ENCODE results near the gene DDIT3. TPM values are rescaled to one million over a fixed set of nuclear protein-coding genes. Genes with fewer than 3 reads are reported as not detected.
A peak's percentile ranks its signal among the peaks of the same experiment; 100 is the strongest.

DDIT3 gene
- total and polyA plus RNA-seq, 2 of the 13 experiments (the other 11 are each of a cell fraction or from before 2014, with no cell fraction given) = 27.5 to 48.7 TPM

DNA sequence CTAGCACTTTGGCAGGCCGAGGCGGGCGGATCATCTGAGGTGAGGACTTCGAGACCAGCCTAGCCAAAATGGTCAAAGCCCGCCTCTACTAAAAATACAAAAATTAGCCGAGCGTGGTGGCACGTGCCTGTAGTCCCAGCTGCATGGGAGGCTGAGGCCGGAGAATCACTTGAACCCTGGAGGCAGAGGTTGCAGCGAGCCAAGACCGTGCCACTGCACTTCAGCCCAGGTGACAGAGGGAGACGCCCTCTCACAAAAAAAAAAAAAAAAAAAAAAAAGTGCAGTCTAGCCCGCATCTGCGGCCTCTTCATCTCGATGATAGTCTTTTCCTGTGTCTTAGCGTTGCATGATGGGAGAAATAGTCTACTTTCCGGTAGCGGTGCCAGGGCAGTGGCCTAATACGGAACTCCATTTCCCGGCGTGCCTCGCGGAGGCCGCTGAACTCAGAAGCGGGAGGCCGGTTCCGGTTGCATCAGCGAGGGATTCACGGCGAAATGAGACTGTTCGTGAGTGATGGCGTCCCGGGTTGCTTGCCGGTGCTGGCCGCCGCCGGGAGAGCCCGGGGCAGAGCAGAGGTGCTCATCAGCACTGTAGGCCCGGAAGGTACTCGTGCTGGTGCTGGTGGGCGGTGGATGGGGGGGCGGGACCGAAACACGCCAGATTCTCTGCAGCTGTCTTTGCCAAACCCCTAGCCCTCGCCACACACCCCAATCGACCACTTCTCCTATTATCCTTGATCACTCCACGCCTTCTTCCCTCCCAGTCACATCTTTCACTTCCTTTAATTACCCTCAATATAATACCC is 32.5 kb downstream of the DDIT3 start, which contains the start of gene MARS1 (continued):
- TF ChIP-seq, protein P1, sequence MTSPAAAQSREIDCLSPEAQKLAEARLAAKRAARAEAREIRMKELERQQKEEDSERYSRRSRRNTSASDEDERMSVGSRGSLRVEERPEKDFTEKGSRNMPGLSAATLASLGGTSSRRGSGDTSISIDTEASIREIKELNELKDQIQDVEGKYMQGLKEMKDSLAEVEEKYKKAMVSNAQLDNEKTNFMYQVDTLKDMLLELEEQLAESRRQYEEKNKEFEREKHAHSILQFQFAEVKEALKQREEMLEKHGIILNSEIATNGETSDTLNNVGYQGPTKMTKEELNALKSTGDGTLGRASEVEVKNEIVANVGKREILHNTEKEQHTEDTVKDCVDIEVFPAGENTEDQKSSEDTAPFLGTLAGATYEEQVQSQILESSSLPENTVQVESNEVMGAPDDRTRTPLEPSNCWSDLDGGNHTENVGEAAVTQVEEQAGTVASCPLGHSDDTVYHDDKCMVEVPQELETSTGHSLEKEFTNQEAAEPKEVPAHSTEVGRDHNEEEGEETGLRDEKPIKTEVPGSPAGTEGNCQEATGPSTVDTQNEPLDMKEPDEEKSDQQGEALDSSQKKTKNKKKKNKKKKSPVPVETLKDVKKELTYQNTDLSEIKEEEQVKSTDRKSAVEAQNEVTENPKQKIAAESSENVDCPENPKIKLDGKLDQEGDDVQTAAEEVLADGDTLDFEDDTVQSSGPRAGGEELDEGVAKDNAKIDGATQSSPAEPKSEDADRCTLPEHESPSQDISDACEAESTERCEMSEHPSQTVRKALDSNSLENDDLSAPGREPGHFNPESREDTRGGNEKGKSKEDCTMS (CRISPR knock-in tag; conservative IDR thresholded peaks at IDR 0.05) = no peak
- TF ChIP-seq U2AF1 (optimal IDR thresholded peaks at IDR 0.05; ENCODE audit: low read depth, low read length) = no peak
- TF ChIP-seq SRY (CRISPR knock-in tag; IDR thresholded peaks at IDR 0.05) = no peak; the same call in 1 of the 2 replicates
- peak; percentile 70 for TF ChIP-seq TAF1 (CRISPR knock-in tag; IDR thresholded peaks at IDR 0.05)
- TF ChIP-seq KDM1A (CRISPR knock-in tag; IDR thresholded peaks at IDR 0.05) = 0 out of 2 replicates have a peak, but pooled peaks have one; percentile 39
- no peak for TF ChIP-seq ZNF570 (CRISPR knock-in tag; IDR thresholded peaks at IDR 0.05; ENCODE audit: borderline replicate concordance)
- TF ChIP-seq SOX5 (CRISPR knock-in tag; IDR thresholded peaks at IDR 0.05; ENCODE audit: borderline replicate concordance) = no peak
- TF ChIP-seq, protein P2, sequence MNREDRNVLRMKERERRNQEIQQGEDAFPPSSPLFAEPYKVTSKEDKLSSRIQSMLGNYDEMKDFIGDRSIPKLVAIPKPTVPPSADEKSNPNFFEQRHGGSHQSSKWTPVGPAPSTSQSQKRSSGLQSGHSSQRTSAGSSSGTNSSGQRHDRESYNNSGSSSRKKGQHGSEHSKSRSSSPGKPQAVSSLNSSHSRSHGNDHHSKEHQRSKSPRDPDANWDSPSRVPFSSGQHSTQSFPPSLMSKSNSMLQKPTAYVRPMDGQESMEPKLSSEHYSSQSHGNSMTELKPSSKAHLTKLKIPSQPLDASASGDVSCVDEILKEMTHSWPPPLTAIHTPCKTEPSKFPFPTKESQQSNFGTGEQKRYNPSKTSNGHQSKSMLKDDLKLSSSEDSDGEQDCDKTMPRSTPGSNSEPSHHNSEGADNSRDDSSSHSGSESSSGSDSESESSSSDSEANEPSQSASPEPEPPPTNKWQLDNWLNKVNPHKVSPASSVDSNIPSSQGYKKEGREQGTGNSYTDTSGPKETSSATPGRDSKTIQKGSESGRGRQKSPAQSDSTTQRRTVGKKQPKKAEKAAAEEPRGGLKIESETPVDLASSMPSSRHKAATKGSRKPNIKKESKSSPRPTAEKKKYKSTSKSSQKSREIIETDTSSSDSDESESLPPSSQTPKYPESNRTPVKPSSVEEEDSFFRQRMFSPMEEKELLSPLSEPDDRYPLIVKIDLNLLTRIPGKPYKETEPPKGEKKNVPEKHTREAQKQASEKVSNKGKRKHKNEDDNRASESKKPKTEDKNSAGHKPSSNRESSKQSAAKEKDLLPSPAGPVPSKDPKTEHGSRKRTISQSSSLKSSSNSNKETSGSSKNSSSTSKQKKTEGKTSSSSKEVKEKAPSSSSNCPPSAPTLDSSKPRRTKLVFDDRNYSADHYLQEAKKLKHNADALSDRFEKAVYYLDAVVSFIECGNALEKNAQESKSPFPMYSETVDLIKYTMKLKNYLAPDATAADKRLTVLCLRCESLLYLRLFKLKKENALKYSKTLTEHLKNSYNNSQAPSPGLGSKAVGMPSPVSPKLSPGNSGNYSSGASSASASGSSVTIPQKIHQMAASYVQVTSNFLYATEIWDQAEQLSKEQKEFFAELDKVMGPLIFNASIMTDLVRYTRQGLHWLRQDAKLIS (CRISPR knock-in tag; IDR thresholded peaks at IDR 0.05) = no peak
- TF ChIP-seq FOXO1 (CRISPR knock-in tag; IDR thresholded peaks at IDR 0.05) = no peak
- no peak for TF ChIP-seq ZNF235 (CRISPR knock-in tag; IDR thresholded peaks at IDR 0.05; ENCODE audit: borderline replicate concordance)
- no peak for TF ChIP-seq ZNF746 (CRISPR knock-in tag; IDR thresholded peaks at IDR 0.05)
- peak; percentile 78; the same call in 1 of the 2 replicates for TF ChIP-seq ZNF747 (CRISPR knock-in tag; IDR thresholded peaks at IDR 0.05; ENCODE audit: borderline replicate concordance)
- TF ChIP-seq ZNF709 (CRISPR knock-in tag; IDR thresholded peaks at IDR 0.05) = no peak
- TF ChIP-seq ZNF589 (CRISPR knock-in tag; conservative IDR thresholded peaks at IDR 0.05) = no peak
- TF ChIP-seq, protein P3, sequence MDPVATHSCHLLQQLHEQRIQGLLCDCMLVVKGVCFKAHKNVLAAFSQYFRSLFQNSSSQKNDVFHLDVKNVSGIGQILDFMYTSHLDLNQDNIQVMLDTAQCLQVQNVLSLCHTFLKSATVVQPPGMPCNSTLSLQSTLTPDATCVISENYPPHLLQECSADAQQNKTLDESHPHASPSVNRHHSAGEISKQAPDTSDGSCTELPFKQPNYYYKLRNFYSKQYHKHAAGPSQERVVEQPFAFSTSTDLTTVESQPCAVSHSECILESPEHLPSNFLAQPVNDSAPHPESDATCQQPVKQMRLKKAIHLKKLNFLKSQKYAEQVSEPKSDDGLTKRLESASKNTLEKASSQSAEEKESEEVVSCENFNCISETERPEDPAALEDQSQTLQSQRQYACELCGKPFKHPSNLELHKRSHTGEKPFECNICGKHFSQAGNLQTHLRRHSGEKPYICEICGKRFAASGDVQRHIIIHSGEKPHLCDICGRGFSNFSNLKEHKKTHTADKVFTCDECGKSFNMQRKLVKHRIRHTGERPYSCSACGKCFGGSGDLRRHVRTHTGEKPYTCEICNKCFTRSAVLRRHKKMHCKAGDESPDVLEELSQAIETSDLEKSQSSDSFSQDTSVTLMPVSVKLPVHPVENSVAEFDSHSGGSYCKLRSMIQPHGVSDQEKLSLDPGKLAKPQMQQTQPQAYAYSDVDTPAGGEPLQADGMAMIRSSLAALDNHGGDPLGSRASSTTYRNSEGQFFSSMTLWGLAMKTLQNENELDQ (CRISPR knock-in tag; IDR thresholded peaks at IDR 0.05; ENCODE audit: borderline replicate concordance) = no peak
- TF ChIP-seq ZNF75D (CRISPR knock-in tag; IDR thresholded peaks at IDR 0.05; ENCODE audit: borderline replicate concordance) = no peak
- TF ChIP-seq NFATC3 (CRISPR knock-in tag; IDR thresholded peaks at IDR 0.05) = no peak; the same call in 1 of the 2 replicates
- TF ChIP-seq ETV6 (CRISPR knock-in tag; conservative IDR thresholded peaks at IDR 0.05) = no peak
- TF ChIP-seq REPIN1 (CRISPR knock-in tag; IDR thresholded peaks at IDR 0.05; ENCODE audit: borderline replicate concordance, low read depth) = peak; percentile 19; the same call in 1 of the 2 replicates
- TF ChIP-seq ZNF138 (CRISPR knock-in tag; IDR thresholded peaks at IDR 0.05; ENCODE audit: low read depth) = no peak

Measured in HepG2 (cell line).